Measurements from ENCODE around the gene CD48.
"Not testable (repeated sequence)": the region's sequence is repeated elsewhere in the genome, so short reads cannot be mapped to it uniquely, and the experiment has no call there.

The CD48 gene

DNA sequence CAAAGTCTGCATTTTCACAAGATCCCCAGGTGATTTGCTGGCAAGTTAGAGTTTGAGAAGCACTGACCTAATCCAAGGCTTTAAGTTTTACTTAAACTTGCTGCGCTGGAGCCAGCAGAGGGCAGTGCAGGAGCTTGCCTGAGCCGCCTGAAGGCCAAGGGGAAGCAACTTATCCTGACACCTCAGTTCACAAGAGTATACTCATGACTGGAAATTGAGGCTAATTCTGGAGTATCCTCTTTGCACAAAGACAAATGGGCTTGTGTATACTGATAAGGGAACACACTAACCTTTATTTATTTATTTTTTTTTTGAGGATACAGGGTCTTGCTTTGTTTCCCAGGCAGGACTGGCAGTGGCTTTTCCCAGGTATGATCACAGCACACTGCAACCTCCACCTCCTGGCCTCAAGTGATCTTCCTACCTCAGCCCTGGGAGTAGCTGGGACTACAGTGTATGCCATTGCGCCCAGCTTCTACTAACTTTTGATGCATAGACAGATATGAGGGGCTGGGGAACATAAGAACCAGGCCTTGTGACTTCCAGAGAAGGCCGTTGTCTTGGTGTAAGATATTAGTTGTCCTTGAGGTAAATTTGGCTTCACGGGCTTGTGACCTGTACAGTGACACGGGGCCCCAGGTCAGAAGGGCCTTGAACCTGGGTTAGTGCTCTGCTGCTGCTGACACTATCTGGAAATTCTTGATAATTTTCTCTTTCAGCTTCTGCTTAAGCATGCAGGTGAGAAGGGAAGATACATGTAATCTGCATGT lies 35.8 kb downstream of the CD48 start:
- peak; percentile 65 to 69 for DNase-seq

DNA sequence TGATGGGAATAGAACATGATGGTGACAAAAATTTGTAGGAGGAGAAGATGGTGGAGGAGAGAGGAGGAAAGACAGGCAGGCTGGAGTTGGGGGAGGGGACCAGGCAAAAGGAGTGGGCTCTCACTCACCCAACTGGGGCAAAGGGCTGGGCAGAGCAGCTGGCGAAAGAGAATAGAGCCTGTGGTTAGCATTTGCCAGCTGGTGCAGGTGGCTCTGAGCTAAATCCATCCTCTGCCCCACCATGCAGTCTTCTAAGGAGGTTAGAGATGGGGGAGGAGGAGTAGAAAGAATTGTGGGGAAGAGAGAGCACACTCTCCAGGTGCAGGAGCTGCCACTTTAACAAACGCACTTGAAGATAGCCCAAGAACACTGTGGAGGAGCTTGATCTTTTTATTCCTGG lies 37.2 kb downstream of the CD48 start:
- no peak for DNase-seq

DNA sequence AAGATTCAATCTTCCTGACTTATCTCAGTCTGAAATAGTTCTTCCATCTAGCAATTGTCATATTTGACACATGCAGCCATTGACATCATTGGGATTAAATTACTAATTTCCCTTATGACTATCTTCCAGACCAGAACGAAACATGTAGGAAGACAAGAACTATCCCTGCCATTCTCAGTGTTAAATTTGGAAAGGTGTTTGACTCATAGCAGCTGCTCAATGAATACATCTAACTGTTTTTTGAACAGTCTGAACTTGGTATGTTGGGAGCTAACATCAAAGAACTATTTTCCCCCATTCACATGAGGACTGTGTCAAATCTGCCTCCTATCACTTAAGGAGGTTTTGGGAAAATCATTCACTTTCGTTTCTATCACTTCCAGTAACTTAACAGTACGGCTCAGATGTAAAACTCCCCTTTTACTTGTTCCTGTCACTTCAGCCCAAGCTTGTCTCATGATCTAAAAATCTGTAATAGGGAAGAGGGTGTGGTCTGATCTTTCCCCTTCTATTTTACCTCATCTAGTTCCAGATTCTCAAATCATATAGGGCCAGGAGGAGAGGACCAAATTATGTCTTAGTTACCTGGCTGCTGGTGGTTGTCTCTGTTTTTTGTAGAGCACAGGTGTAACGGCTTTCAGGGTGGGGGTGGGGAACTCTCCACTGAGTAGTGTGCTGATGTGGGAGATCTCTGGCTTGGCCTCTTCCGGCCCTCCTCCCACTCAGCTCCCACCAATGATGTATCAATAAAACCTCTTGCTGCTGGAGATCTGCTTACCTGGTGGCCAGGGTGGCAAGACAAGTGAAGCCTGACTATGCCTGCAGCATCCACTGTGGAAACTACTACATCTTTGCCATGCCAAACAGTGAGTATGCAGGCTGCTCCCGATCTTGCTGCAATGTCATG lies 38.6 kb downstream of the CD48 start:
- no peak for DNase-seq

DNA sequence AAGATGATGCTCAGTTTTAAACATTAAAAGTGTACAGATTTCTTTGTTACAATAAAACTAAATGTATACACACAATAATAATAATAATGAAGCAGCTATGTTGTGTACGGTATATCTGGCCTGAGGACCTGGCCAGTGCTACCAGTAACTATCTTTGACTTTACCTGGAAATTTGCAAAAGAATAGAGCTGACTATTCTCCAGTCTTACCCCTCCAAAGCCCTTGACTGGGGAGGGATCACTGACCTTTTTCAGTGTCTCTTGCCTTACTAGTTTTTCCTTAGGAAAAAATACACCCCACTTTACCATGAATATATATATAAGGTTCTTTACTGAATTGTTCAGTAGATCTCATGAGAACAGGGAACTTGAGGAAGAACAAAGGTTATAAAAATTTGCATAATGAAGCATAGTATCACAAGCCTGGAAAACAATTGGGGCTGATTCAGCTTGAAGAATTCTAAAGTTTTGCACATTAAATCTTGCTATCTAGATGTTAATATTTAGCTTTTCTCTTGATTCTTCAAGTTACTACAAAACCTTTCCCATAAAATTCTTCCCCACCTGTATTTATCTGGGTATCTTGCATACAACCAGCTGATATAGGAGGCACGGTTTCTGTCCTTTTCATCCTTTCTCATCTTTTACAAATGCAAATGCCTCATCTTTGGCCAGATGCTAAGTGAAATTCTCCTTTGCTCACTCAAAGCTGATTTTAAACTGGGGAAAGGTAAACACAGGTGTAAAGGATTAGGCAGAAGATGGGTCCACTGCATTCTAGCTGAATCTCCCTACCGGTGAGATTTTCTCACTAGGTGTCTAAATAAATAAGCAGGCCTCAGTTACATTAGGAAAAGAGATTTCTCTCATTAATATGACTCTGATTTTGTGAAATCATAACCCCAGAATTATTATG lies 39.8 kb downstream of the CD48 start:
- DNase-seq = no peak

DNA sequence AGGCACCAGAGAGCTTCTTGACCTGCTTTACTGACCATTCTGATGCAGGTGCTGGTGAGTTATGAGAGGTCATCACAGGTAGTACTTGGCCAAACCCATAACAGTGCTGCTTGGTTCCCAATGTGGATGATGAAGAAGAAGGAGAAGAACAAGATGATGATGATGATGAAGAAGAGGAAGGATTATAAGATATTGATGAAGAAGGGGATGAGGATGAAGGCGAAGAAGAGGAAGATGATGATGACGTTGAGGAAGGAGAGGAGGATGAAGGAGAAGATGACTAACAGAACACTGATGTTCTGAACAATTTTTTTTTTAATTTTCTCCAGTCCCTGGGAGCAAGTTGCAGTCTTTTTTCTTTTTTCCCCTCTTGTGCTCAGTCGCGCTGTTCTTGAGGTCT lies 40.9 kb downstream of the CD48 start:
- no peak for DNase-seq

DNA sequence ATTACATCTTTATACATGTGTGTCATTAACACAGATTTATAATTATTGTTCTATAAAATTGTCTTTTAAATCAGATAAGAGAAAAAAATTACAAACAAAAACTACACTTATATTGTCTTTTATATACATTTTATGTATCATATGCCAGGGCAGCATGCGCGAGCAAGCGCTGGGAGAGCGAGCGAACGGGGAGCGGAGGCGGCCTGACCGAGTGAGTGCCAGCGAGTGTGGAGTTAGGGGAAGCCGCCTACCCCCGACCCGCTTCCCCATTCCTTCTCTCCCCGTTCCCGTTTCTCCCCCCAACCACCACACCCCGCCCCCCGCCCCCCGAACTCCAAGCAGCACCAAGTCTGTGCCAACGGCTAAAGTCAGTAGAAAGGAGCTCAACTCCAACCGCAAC lies 41.8 kb downstream of the CD48 start:
- DNase-seq = no peak

DNA sequence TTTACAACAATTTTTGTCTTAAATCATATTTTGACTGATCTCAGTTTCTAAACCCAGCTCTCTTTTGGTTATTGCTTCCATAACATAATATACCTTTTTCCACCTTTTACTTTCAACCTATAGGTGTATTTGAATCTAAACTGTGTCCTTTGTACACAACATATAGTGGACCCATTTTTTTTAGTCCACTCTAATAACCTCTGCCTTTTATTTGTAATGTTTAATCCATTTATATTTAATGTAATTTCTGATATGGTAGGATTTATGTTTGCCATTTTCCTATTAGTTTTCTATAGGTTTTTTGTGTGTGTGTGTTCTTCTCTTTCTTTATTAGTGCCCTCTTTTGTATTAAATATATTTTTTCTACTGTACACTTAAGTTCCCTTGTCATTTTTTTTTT lies 42.3 kb downstream of the CD48 start:
- DNase-seq = no peak

DNA sequence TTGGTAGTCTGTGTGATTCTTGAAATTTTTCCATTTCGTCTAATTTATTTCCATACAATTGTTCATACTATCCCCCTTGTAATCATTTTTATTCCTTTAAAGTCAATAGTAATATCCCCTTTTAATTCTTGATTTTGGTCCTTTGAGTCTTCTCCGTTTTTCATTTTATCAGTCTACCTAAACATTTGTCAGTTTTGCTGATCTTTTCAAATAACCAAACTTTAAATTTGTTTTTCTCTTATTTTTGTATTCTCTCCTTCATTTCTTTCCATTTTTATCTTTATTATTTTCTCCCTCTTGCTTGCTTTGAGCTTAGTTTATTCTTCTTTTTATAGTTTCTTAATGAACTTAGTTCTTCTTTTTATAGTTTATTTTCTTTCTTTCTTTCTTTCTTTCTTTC lies 43.7 kb downstream of the CD48 start:
- DNase-seq = no peak

DNA sequence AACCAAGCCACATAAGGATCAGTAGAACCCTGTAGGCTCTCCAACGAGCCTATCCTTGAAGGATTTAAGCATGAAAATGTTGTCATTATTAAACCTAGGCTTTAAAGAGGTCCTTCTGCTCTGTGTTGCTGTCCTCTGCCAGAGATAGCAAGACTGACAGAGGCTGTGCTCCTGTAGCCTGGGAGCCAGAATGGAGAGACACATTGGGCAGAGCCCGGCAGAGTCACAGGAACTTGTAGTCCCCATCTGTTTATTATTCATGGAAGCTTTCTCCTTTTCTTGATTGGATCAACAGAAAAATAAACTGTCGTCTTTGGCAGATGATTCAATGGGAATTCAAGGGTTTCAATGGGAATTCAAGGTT lies 45.6 kb downstream of the CD48 start:
- DNase-seq = no peak

DNA sequence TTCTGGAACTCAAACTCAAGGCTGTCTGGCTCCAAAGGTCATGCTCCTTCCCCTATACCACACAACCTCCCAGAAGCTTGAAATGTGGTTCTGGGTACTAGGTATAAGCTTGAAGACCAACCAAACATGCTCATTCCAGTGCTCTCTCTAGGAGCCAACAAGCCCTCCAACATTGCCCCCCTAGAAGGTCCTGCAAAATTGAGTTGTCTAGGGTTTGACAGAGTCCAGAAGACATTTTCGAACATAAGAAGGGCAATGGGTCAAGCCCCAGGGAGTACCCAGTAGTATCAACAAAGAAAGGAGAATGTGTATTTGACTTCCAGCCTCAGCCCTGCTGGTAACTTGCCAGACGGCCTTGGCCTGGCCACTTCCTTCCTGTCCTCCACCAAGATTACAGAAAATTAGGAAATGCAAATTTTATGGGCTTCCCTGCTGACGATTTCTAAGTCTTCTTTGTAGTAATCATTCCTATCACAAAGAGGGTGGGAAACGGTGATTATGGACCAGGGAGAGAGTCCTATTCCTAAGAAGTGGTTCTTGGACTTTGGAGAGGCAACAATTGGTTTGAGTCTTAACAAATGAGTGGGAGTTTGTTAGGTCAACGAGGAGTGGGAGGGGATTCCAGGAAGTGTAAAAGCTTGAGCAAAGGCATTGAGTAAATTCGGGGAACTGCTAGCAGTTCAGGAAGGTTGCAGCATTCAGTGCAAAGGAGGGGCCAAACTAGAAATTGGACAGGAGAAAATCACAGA lies 46.1 kb downstream of the CD48 start:
- DNase-seq = no peak

DNA sequence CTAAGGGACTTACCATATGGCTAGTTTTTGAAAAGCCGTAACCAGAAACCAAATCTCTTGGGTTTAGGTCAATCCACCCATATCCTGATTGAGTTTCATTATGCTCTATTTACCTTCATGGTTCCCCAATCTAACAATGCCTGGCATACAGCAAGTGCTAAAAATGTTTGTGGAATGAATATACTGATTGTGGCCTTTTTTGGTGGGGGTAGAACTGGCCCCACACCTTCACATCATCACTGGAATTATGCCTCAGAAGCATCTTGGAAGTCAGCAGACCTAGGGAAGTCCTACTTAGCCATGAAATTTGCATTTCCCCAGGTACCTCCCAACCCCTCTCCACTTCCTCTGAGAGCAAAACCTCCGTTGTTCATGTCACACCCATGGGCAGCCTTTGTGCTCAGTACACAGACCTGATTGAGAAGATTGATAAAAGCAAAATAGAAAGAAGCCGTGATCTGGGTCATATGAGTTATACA lies 47.0 kb downstream of the CD48 start:
- no peak for DNase-seq

DNA sequence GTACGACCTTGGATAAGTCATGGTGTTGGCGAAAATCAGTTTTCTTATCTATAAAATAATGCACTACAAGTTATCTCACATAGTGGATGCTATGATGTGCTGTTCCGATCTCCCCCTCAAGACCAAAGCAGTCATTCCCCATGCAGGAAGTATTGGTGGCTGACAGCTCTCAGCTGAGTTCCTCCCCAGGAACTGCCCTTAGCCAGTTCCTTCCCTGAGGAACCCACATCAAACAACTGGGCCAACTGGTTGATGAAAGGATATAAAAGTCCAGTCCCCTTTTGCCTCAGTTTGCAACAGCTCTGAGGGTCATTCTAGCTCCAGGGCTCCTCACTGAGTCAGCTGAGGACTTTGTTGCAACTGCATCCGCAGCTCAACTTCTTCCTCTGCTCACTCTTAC lies 48.7 kb downstream of the CD48 start:
- no peak for DNase-seq

DNA sequence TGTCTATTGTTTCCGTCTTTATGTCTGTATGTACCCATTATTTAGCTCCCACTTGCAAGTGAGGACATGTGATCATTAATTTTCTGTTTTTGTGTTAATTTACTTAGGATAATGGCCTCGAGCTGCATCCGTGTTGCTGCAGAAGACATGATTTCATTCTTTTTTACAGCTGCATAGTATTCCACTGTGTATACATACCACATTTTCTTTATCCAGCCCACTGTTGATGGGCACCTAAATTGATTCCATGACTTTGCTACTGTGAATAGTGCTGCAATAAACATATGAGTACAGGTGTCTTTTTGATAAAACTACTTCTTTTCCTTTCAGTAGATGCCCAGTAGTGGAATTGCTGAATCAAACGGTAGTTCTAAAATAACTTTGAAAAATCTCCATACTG lies 52.1 kb downstream of the CD48 start:
- DNase-seq = no peak

DNA sequence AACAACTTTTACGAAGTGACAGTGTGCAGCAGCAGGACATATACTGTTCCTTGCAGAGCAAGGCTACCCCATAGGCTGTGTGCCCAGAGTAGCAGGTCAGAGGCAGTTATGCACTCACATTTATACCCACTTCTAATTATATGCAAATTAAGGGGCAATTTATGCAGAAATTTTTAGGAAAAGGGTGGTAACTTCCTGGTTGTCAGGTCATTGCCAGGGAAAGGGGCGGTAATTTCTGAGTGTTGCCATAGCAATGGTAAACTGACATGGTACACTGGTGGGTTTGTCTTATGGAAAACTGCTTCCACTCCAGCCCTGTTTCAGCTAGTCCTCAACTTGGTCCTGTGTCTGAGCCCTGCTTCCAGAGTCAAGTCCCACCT lies 52.8 kb downstream of the CD48 start:
- DNase-seq = no peak

DNA sequence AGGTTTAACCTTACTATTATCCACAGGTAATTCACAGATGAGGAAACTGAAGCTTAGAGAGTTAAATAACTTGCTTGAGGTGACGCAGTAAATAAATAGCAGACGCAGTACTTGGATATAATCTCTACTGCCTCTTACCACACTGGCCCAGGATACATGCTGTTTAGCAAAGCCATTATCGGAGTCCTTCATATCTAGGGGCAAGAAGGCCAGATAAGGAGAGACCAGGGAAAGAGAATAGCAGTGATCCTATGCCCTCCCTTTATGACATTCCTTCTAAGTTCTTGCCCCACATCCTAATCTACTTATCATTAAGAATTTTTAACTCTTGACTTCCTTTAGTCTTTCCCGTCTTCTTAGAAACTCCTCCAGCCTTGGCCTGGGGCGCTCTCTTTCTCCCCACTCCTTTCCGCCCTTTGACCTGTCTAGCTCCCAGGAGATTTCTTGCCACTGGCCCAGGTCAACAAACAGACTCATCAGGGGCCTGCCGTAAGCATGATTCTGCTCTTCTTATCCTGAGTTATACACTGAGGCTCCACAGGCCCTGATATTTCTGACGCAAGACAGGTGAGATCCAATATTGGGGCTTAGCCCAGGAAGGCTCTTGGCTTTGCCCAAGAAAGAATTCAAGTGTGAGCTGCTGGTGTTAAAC lies 53.3 kb downstream of the CD48 start:
- no peak for DNase-seq

DNA sequence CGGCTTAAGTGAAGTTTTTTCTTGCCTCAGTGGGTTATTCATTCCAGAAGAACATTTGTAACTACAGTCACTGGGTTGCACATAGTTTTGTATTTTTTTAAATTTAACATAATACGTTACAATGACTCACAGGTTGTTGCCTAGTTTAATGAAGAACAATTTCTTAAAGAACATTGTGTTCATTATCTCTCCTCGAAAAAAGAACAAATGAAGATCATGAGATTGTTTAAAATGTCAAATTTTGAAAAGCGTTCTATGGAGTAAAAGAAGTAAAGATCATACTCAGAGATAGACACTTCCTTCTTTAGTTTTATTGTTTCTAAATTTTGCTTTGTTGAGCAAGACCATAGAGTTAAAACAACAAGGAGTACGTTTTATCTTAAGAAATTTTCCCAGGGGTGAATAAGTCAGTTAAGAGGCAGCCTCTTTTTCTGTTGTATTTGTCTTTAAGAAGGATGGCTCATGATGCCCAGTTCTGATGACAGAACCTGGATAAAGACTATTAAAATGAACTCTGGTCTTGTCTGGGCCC lies 54.3 kb downstream of the CD48 start:
- DNase-seq = no peak

DNA sequence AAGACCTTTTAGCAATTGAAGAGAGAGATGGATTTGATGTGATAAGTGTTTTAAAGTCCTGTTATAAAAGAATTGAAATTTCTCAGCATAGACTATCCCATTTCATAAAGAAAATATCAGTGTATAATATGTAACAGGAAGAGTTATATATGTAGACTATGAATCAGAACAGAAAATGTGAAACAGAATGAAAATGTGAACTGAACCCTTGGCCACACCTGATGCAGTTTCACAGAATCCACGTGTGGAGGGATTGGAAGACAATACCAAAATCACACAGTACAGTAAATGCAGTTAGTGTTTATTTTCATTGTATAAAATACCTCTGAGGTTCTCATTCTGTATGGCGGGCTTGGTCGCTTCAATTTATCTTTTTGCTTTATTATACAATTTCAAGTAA lies 54.9 kb downstream of the CD48 start:
- no peak for DNase-seq

DNA sequence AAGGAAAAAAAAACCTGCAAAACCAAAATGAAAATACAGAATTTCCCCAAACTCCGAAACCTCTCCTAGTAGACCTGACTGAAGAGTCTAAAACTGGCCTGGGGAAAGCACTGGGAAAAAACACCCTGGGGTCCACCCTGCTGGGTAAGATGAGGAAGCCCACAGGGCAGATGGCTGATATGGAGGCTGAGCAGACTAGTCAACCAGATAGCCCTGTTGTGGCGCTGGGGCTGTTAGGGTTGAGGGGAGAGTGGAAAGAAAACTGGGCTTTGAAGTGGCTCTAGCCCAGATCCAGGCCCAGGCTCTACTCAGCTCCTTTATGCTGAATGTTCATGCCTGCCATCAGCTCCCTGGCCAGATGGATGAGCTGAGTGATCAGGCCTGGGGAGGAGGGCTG lies 58.0 kb downstream of the CD48 start:
- no peak for DNase-seq

DNA sequence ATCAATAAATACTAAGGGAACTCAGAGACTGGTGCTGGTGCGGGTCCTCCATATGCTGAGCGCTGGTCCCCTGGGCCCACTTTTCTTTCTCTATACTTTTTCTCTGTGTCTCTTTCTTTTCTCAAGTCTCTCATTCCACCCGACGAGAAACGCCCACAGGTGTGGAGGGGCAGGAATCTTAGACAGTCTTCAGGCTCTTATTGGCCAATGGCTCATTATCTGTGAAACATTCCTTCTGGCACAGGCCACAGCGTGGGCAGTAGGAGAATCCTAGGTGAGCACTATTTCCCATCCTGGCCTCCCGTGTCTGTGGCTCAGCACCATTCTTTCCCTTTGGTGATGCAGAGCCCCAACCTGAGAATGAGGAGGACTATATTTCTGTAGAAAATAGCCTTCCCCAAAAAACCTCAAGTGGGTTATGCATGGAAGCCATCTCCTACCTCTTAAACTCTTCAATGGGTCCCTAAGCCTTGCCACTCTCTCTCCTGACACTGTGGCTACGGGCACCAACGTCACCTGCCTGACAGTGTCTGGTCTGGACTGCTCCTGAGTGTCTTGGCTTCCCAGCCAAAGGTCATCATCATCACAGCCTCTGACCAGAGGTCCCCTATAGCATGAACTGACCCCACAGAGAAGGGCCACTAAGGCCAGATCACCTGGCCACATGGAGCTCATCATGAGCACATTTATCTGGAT lies 58.5 kb downstream of the CD48 start:
- no peak for DNase-seq

DNA sequence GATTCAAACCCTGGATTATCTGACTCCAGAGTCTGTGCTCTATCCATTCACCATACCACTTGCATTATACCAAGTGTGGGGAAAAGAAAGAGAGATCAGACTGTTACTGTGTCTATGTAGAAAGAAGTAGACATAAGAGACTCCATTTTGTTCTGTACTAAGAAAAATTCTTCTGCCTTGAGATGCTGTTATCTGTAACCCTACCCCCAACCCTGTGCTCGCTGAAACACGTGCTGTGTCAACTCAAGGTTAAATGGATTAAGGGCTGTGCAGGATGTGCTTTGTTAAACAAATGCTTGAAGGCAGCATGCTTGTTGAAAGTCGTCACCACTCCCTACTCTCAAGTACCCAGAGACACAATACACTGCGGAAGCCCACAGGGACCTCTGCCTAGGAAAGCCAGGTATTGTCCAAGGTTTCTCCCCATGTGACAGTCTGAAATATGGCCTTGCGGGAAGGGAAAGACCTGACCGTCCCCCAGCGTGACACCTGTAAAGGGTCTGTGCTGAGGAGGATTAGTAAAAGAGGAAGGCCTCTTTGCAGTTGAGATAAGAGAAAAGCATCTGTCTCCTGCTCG lies 59.5 kb downstream of the CD48 start:
- DNase-seq = not testable (repeated sequence)
